D721Med (cell line): ENCODE measurements around the gene CAMKK2.

Experiments used
- DNase-seq: peaks from one replicate; pipeline ENCODE4 v3.0.0; 2011; ENCODE audit warnings: low spot score; ENCODE audit not compliant: insufficient read length
- FAIRE-seq: peaks from 2 replicates; lab custom pipeline; 2011; peaks lifted over from hg19 to GRCh38; lab: Jason Lieb, UNC
- TF ChIP-seq, protein P1 (sequence below): IDR thresholded peaks from 2 replicates; pipeline ENCODE4 v1.5.1; 2012; ENCODE audit warnings: mild to moderate bottlenecking, control low read depth; ENCODE audit not compliant: insufficient read depth; ENCODE audit errors: missing control alignments

CAMKK2 gene

DNA sequence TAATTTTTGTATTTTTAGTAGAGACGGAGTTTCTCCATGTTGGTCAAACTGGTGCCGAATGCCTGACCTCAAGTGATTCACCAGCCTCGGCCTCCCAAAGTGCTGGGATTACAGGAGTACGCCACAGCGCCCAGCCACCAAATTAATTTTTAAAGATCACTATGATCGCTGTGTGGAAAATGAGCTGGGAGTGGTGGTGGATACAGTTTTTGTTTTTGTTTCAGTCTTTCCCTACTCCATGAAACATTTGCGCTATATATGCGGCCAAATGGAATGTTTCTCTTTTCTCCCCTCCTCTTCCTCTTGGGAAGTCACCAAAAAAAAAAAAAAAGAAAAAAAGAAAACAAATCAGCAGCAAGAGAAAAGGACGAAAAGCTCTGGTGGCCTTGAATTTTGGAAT is 107.4 kb downstream of the CAMKK2 start:
- TF ChIP-seq, protein P1, sequence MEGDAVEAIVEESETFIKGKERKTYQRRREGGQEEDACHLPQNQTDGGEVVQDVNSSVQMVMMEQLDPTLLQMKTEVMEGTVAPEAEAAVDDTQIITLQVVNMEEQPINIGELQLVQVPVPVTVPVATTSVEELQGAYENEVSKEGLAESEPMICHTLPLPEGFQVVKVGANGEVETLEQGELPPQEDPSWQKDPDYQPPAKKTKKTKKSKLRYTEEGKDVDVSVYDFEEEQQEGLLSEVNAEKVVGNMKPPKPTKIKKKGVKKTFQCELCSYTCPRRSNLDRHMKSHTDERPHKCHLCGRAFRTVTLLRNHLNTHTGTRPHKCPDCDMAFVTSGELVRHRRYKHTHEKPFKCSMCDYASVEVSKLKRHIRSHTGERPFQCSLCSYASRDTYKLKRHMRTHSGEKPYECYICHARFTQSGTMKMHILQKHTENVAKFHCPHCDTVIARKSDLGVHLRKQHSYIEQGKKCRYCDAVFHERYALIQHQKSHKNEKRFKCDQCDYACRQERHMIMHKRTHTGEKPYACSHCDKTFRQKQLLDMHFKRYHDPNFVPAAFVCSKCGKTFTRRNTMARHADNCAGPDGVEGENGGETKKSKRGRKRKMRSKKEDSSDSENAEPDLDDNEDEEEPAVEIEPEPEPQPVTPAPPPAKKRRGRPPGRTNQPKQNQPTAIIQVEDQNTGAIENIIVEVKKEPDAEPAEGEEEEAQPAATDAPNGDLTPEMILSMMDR = no peak
- DNase-seq (no peak), FAIRE-seq (no peak)

DNA sequence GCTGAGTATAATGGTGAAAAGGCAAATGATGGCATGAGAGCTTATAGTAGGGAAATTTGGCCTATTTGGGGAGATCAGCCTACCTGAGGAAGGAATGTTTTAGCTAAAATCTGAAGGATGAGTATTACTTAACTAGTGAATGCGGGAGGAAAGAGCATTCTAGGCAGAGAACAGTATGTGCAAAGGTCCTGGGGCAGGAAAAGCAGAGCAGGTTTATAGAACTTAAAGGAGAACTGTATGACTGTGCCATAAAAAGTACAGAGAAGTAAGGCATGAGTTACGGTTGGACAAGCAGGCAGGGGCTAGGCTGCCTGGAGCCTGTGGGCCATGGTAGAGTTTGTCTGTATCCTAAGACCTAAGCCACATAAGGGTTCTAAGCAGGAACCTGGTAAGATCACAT is 108.3 kb downstream of the CAMKK2 start:
- FAIRE-seq = no peak
- no peak for DNase-seq

More for the DNA sequence above, 108.3 kb downstream of the CAMKK2 start:
- TF ChIP-seq, protein P1 = no peak
